Esophagus (tissue), 2 donors: Measurements from ENCODE around the gene CRHR1. TPM values are rescaled to one million over a fixed set of nuclear protein-coding genes. Genes with fewer than 3 reads are reported as not detected.

Source experiments
- H3K27ac ChIP-seq, 2 donors: one replicate each; pipeline ENCODE4 v1.5.1; 2013; ENCODE audit warnings: low read depth in 2 of 2, mild to moderate bottlenecking in 2 of 2, inconsistent platforms in 1 of 2, low read length in 1 of 2, moderate library complexity in 1 of 2
- H3K27me3 ChIP-seq, 2 donors: one replicate each; pipeline ENCODE4 v1.6.1; 2013; ENCODE audit warnings: low read length in 2 of 2, control low read depth in 1 of 2, mild to moderate bottlenecking in 1 of 2; ENCODE audit not compliant: insufficient read depth in 2 of 2, control insufficient read depth in 1 of 2
- H3K36me3 ChIP-seq, 2 donors: one replicate each; pipeline ENCODE4 v1.6.1; 2013; ENCODE audit warnings: low read length in 1 of 2; ENCODE audit not compliant: control insufficient read depth in 2 of 2, insufficient read depth in 2 of 2
- H3K4me1 ChIP-seq, 2 donors: one replicate each; pipeline ENCODE4 v1.6.1; 2013; ENCODE audit warnings: low read length in 1 of 2; ENCODE audit not compliant: control insufficient read depth in 2 of 2, insufficient read depth in 2 of 2
- H3K4me3 ChIP-seq, 2 donors: one replicate each; pipeline ENCODE4 v1.5.1; 2013; ENCODE audit warnings: low read length in 2 of 2, mild to moderate bottlenecking in 2 of 2, low read depth in 1 of 2, moderate library complexity in 1 of 2
- H3K9me3 ChIP-seq, 2 donors: one replicate each; pipeline ENCODE4 v1.6.1; 2013; ENCODE audit warnings: mild to moderate bottlenecking in 2 of 2, low read depth in 1 of 2, low read length in 1 of 2, moderate library complexity in 1 of 2; ENCODE audit not compliant: control insufficient read depth in 2 of 2, insufficient read depth in 1 of 2
- WGBS, 2 donors: extraction: QIAGEN DNeasy Blood & Tissue Kit; methylation state at CpG; one replicate each; pipeline ENCODE4 v1.1.7; 2013; 5-methylcytosine and 5-hydroxymethylcytosine counted together
- polyA plus RNA-seq, 2 donors: library from polyadenylated mRNA; stranded (reverse); fragments of 200-250 nt; gene quantifications; one replicate each; pipeline ENCODE4 v1.2.3, GENCODE V29; 2013
- donor health status: healthy with polysubstance abuse.
- donor health status: Bipolar disorder and iron deficiency.

Gene CRHR1
- polyA plus RNA-seq, 2 donors, result 0.15 to 0.31 TPM

- H3K36me3 ChIP-seq, result no peaks in the 10 kb centered on the region
- no peaks in the 10 kb centered on the region for H3K4me1 ChIP-seq
- H3K27me3 ChIP-seq, result no peaks in the 10 kb centered on the region
- H3K27ac ChIP-seq, result no peak overlapping the region
- no peaks in the 10 kb centered on the region for H3K9me3 ChIP-seq
- no peak overlapping the region for H3K4me3 ChIP-seq
- WGBS, 2 donors, result 69 to 70% methylated on average over 20 of the region's 20 CpGs
Measured at GRCh38 chr17:45836047-45837044, 52.2 kb downstream of the CRHR1 start.

GRCh38 chr17:45837187-45837586 is 53.1 kb downstream of the CRHR1 start:
- 57 to 58% methylated on average over 8 to 10 of the region's 10 CpGs for WGBS, 2 donors
- Histone ChIP-seq H3K4me1 (no peaks in the 10 kb centered on the region), H3K4me3 (no peak overlapping the region), H3K9me3 (no peaks in the 10 kb centered on the region), H3K27me3 (no peaks in the 10 kb centered on the region), H3K36me3 (no peaks in the 10 kb centered on the region), H3K27ac (no peak overlapping the region)

DNA sequence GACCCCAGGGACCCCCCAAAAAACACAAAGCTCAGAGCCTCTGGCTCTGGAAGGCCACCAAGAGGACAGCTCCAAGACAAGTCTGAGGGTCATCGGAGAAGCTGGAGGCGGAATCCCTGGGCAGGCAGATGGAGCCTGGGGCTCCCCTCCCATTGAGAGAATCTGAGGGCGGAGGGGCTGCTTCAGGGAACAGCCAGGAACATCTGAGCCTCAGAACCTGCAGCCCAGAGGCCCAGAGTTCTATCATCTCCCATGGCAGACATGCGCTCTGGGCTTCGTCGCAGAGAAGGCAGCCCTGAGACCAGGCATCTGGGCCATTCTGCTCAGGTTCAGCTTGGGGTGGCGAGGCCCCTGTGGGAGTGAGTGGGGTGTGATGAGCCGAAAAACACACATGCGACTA is 53.5 kb downstream of the CRHR1 start:
- no peaks in the 10 kb centered on the region for H3K4me1 ChIP-seq
- H3K4me3 ChIP-seq, result no peak overlapping the region
- H3K9me3 ChIP-seq, result no peaks in the 10 kb centered on the region
- no peaks in the 10 kb centered on the region for H3K27me3 ChIP-seq
- H3K36me3 ChIP-seq, result no peaks in the 10 kb centered on the region
- 88 to 91% methylated on average over 9 of the region's 9 CpGs for WGBS, 2 donors
- H3K27ac ChIP-seq, result no peak overlapping the region

- Histone ChIP-seq H3K36me3 (no peaks in the 10 kb centered on the region), H3K27ac (no peak overlapping the region), H3K27me3 (no peaks in the 10 kb centered on the region), H3K4me3 (no peak overlapping the region), H3K4me1 (no peaks in the 10 kb centered on the region), H3K9me3 (no peaks in the 10 kb centered on the region)
- WGBS, 2 donors, result 59 to 71% methylated on average over 8 of the region's 8 CpGs
Measured at GRCh38 chr17:45838751-45839295, 54.7 kb downstream of the CRHR1 start.

- H3K27ac ChIP-seq, result no peak overlapping the region
- WGBS, 2 donors, result 83 to 90% methylated on average over 4 of the region's 4 CpGs
- no peaks in the 10 kb centered on the region for H3K4me1 ChIP-seq
- no peak overlapping the region for H3K4me3 ChIP-seq
- no peaks in the 10 kb centered on the region for H3K9me3 ChIP-seq
- H3K27me3 ChIP-seq, result no peaks in the 10 kb centered on the region
- H3K36me3 ChIP-seq, result no peaks in the 10 kb centered on the region
Measured at GRCh38 chr17:45839442-45839841, 55.3 kb downstream of the CRHR1 start.

GRCh38 chr17:45841186-45841585 is 57.1 kb downstream of the CRHR1 start:
- Histone ChIP-seq H3K4me1 (no peaks in the 10 kb centered on the region), H3K27me3 (no peaks in the 10 kb centered on the region), H3K36me3 (no peaks in the 10 kb centered on the region), H3K27ac (no peak overlapping the region), H3K4me3 (no peak overlapping the region), H3K9me3 (no peaks in the 10 kb centered on the region)
- whole genome bisulfite sequencing, 2 donors, result 65 to 72% methylated on average over 9 of the region's 9 CpGs

DNA sequence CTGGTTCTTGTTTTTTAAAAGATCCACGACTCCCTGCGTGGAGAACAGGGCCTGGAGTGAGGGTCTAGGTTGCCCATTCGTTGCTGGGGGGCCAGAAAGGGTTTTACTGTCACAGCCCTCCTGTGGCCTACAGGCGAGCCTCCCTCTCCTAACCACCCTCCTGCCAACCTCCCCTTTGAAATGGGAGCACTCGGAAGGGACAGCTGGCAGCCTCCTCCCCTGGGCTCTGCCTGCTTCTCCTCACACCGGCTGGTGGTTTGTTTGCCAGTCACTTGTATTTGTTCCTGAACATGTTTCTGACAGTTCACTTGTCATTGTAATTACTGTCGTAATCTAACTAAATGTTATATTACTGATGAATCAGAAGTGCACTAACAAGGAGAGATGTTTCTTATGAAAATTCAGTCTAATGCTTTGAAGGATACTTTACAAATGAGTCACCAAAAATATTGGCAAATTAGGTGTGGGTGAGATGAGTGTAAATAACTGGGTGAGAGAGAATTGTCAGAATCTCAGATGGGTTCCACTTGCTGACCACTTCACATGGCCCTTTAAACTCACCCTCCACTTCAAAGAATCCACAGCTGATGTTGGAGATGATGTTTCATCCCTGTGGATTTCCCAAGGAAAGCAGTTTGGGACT is 57.9 kb downstream of the CRHR1 start:
- Histone ChIP-seq H3K27ac (no peak overlapping the region), H3K4me1 (no peaks in the 10 kb centered on the region), H3K4me3 (no peak overlapping the region), H3K36me3 (no peaks in the 10 kb centered on the region), H3K27me3 (no peaks in the 10 kb centered on the region), H3K9me3 (no peaks in the 10 kb centered on the region)
- WGBS, 2 donors, result 34 to 43% methylated on average over 7 of the region's 7 CpGs

DNA sequence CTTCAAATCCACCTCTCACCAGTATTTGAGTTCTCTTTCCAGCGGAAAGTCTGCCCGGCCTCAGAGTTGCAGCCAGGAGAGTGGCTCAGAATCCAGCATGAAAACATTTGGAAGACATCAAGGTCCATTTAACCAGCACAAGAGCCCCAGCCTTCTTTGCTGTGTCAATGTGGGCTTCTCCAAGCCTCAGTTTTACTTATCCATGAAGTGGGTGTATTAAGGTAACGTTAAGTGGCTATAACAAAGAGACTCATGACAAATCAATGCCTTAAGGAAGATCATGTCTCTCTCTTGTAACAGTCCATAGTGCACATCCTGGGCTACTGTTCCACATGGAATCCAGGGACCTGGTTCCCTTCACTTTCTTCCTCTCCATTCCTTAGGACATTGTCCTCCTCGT is 59.6 kb downstream of the CRHR1 start:
- Histone ChIP-seq H3K4me1 (no peaks in the 10 kb centered on the region), H3K27me3 (no peaks in the 10 kb centered on the region), H3K27ac (no peak overlapping the region), H3K4me3 (no peak overlapping the region), H3K36me3 (no peaks in the 10 kb centered on the region), H3K9me3 (no peaks in the 10 kb centered on the region)
- 88 to 92% methylated on average over 4 of the region's 4 CpGs for WGBS, 2 donors

DNA sequence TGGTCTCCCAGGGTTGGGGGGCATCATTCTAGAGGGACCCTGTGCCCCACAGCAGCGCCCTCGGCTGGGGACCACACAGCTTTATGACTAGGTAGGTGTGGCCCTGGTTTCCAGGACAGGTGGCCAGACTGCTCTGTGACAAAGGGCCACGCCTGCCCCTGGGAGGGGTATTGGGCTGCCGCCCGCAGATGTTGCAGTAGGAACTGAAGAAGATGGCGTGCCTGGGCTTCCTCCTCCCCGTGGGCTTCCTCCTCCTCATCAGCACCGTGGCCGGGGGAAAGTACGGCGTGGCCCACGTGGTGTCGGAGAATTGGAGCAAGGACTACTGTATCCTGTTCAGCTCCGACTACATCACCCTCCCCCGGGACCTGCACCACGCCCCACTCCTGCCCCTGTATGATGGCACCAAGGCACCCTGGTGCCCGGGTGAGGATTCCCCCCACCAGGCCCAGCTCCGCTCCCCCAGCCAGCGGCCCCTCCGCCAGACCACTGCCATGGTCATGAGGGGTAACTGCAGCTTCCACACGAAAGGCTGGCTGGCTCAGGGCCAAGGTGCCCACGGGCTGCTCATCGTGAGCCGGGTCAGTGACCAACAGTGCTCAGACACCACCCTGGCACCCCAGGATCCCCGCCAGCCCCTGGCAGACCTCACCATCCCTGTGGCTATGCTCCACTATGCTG is 60.7 kb downstream of the CRHR1 start, which contains the start of gene SPPL2C:
TSS of gene SPPL2C (plus strand) at position 187 of the 681 bp plus-strand sequence. CDS start at position 213, 26 bp downstream.
- WGBS, 2 donors, result 79% methylated on average over 25 of the region's 25 CpGs
- Histone ChIP-seq H3K27ac (no peak within 1 kb of the TSS), H3K4me1 (no peaks in the 10 kb centered on the region), H3K4me3 (no peak within 1 kb of the TSS), H3K9me3 (no peaks in the 10 kb centered on the region), H3K36me3 (no peaks in the 10 kb centered on the region), H3K27me3 (no peaks in the 10 kb centered on the region)
